ENCODE results near the gene PAK2.

GRCh38 chr3:196772897-196773296 is 33.2 kb downstream of the PAK2 start:
- TF ChIP-seq CTCF (IDR thresholded peaks at IDR 0.05) (no peak), POLR2A (IDR thresholded peaks at IDR 0.05) (no peak)
